Gastrocnemius medialis (tissue), 4 donors: Measurements from ENCODE around the gene CNPPD1. TPM values are rescaled to one million over a fixed set of nuclear protein-coding genes. Genes with fewer than 3 reads are reported as not detected.

Experiments used
- ATAC-seq, 2 donors: fragments of 150-250 bp; one replicate each; pipeline ENCODE4 v1.9.1; 2016
- DNase-seq, 2 donors: peaks; one replicate each; pipeline ENCODE4 v3.0.0-alpha.2; 2019
- H3K27ac ChIP-seq, 4 donors: fragments of 200-600 bp; sonication (generic); 1 replicate in 1 of 4; 2 replicates in 3 of 4; pipeline ENCODE4 v1.5.1; 2016 to 2018; ENCODE audit warnings: mild to moderate bottlenecking in 2 of 4, moderate library complexity in 1 of 4
- H3K27me3 ChIP-seq, 3 donors: fragments of 200-600 bp; sonication (generic) in 2 of 3; 1 replicate in 1 of 3; 2 replicates in 2 of 3; pipeline versions ENCODE4 v1.5.1 to v1.6.0; 2016 to 2019; ENCODE audit warnings: mild to moderate bottlenecking in 1 of 3, moderate library complexity in 1 of 3
- H3K36me3 ChIP-seq, 2 donors: fragments of 200-600 bp; sonication (generic) in 1 of 2; one replicate each; pipeline ENCODE4 v1.5.1; 2017 to 2018
- H3K4me1 ChIP-seq, 2 donors: fragments of 200-600 bp; sonication (generic) in 1 of 2; one replicate each; pipeline ENCODE4 v1.5.1; 2016 to 2017; ENCODE audit warnings: mild to moderate bottlenecking in 2 of 2
- H3K4me3 ChIP-seq, 4 donors: fragments of 200-600 bp; sonication (generic) in 3 of 4; 1 replicate in 1 of 4; 2 replicates in 3 of 4; pipeline ENCODE4 v1.5.1; 2016 to 2019; ENCODE audit warnings: mild to moderate bottlenecking in 2 of 4
- H3K9me3 ChIP-seq, 3 donors: fragments of 200-600 bp; sonication (generic) in 2 of 3; 1 replicate in 1 of 3; 2 replicates in 2 of 3; pipeline ENCODE4 v1.5.1; 2016 to 2019
- POLR2A ChIP-seq, 2 donors: fragments of 450-650 bp; IDR thresholded peaks; one replicate each; pipeline ENCODE4 v1.6.1; 2017; ENCODE audit warnings: antibody characterized with exemption in 2 of 2, mild to moderate bottlenecking in 2 of 2, moderate library complexity in 2 of 2
- in situ Hi-C, 4 donors: fragments of 200-750 bp; cut with MboI; loops; one replicate each; pipeline versions ENCODE4 v1.15.0 to v1.8.0; 2017; ENCODE audit warnings: low sequenced_read_pairs in 4 of 4
- intact Hi-C: fragments of 100-400 bp; cut with DNase I; formaldehyde crosslinking; loops from one replicate; pipeline ENCODE4 v1.15.1; 2023; ENCODE audit warnings: low total_unique reads
- total RNA-seq, 4 donors: library from RNA; depleted of rRNA; stranded (reverse); fragments of >200 nt; gene quantifications; one replicate each; pipeline versions ENCODE4 v1.1.0 to v1.2.3, GENCODE V29; 2016
- TF ChIP-seq, protein P1 (sequence below), 5 experiments: fragments of 450-650 bp in 3 of 5; fragments of 200-600 bp in 2 of 5; sonication (generic) in 2 of 5; IDR thresholded peaks in 4 of 5; conservative IDR thresholded peaks in 1 of 5; 1 replicate in 4 of 5; 2 replicates in 1 of 5; pipeline ENCODE4 v1.5.1; 2016 to 2019; ENCODE audit warnings: antibody characterized with exemption in 5 of 5, mild to moderate bottlenecking in 3 of 5, moderate library complexity in 3 of 5

Gene CNPPD1
- total RNA-seq, 4 donors from 2014 or later = 53.5 to 114 (median 55.9) TPM

DNA sequence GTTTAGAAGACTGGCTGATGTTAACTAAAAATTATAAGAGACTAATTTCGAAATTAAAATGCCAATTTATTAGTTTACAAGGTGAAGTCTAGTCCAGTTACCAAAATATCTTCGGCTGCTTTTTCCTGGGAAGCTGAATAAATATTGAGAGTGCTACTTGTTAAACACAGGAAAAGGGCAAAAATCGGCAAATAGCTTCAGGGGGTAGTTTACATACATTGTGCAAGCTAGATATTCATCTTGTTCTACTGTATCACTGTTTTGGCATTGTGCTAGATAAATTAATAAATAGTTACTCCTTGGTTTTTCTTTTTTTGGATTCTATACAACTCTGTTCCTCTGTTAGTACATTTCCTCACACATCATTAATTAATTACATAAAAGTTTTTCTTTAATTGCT, 45.4 kb downstream of the CNPPD1 start:
- Histone ChIP-seq H3K9me3 (no peaks in the 10 kb centered on the region), H3K4me1 (no peaks in the 10 kb centered on the region), H3K27ac (no peak overlapping the region), H3K27me3 (no peaks in the 10 kb centered on the region), H3K36me3 (no peaks in the 10 kb centered on the region), H3K4me3 (no peak overlapping the region)
- in situ Hi-C loops (no loop called here), intact Hi-C loops (no loop called here)
- no peak for ATAC-seq
- TF ChIP-seq, protein P1, sequence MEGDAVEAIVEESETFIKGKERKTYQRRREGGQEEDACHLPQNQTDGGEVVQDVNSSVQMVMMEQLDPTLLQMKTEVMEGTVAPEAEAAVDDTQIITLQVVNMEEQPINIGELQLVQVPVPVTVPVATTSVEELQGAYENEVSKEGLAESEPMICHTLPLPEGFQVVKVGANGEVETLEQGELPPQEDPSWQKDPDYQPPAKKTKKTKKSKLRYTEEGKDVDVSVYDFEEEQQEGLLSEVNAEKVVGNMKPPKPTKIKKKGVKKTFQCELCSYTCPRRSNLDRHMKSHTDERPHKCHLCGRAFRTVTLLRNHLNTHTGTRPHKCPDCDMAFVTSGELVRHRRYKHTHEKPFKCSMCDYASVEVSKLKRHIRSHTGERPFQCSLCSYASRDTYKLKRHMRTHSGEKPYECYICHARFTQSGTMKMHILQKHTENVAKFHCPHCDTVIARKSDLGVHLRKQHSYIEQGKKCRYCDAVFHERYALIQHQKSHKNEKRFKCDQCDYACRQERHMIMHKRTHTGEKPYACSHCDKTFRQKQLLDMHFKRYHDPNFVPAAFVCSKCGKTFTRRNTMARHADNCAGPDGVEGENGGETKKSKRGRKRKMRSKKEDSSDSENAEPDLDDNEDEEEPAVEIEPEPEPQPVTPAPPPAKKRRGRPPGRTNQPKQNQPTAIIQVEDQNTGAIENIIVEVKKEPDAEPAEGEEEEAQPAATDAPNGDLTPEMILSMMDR (IDR thresholded peaks at IDR 0.05 in 4 of 5, conservative IDR thresholded peaks at IDR 0.05 in 1 of 5) = no peak
- no peak for TF ChIP-seq POLR2A (IDR thresholded peaks at IDR 0.05)
- DNase-seq = no peak

DNA sequence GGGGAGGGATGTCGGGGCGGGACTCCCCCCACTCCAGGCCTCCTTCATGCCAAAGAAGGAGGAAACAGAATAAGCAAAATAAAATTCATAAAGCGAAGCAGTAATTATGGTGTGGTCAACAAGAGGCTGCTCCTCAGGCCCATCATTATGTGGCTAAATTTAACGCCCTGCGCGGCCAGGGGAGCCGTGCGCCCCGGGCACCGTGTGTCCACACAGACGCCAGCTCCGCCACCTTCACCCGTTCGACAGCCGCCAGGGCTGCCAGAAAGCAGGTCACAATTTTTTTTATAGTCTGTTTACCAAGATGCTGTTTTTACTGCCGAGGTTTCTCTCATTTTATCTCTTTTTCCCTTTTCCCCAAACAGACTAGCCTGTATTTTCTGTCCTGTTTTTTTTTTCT, 47.1 kb downstream of the CNPPD1 start:
- ATAC-seq = no peak
- TF ChIP-seq, protein P1 (IDR thresholded peaks at IDR 0.05 in 4 of 5, conservative IDR thresholded peaks at IDR 0.05 in 1 of 5) = no peak
- no peak for TF ChIP-seq POLR2A (IDR thresholded peaks at IDR 0.05)
- Histone ChIP-seq H3K27me3 (no peaks in the 10 kb centered on the region), H3K27ac (no peak overlapping the region), H3K9me3 (no peaks in the 10 kb centered on the region), H3K36me3 (no peaks in the 10 kb centered on the region), H3K4me3 (no peak overlapping the region), H3K4me1 (peaks cover 0 to 2% of the 10 kb centered on the region in 2 donors)
- no peak for DNase-seq
- intact Hi-C loops (no loop called here), in situ Hi-C loops (loop anchor here in 1 of 4 donors (10.0 kb wide), 1 partner anchor 65 kb away; the partner anchor contains the start of gene IHH)

DNA sequence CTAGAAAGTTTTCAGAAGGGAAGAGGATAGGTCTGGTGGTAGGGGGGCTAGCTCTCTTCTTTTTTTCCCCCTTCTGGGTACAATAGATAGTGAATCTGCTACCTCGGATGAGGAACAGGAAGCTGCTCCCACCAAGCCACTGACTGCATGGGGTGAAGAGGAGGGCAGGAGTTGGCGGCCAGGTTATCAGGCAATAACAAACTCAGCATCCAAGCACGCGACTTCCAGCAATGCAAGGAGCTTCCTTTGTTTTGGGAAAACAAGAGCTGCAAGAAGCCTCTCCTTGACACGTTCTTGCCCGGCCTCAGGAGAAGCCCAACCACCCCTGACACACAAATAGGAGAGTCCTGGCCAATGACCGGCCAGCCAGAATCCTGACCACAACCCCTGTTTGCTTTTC, 48.3 kb downstream of the CNPPD1 start:
- intact Hi-C loops = no loop called here
- DNase-seq (no peak), ATAC-seq (no peak)
- TF ChIP-seq POLR2A (IDR thresholded peaks at IDR 0.05) = no peak
- TF ChIP-seq, protein P1 (IDR thresholded peaks at IDR 0.05 in 4 of 5, conservative IDR thresholded peaks at IDR 0.05 in 1 of 5) = no peak
- Histone ChIP-seq H3K27me3 (no peaks in the 10 kb centered on the region), H3K27ac (no peak overlapping the region), H3K4me1 (peaks cover 0 to 2% of the 10 kb centered on the region in 2 donors), H3K9me3 (no peaks in the 10 kb centered on the region), H3K36me3 (no peaks in the 10 kb centered on the region), H3K4me3 (no peak overlapping the region)
- in situ Hi-C loops = loop anchor here in 1 of 4 donors (10.0 kb wide), 1 partner anchor 64 kb away; the partner anchor contains the start of gene IHH

DNA sequence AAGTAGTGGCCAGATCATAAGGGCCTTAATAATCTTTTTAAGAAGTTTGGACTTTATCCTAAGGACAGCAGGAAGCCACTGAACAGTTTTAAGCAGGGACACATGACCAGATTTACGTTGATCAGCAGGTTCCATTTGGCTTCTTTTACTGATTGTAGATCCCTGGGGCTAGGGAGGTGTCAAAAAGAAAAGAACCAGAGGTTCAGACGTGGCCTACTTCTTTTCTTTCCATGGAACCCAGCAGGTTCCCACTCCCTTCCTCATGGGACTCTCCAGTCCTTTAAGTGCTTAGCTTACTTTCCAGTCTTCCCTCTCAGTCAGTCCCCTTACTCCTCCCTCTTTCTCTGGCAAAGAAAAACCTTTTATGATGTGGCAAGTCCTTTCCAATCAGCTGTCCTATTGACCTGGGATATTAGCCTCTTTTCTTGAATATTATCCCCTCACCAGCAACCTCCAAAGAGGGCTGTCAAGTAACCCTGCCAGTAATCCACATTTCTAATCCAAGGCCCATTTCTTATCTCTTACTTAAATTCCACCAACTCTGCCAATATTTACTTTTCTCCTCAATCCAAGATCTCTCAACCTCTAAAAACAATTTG, 49.6 kb downstream of the CNPPD1 start:
- Histone ChIP-seq H3K36me3 (no peaks in the 10 kb centered on the region), H3K27me3 (no peaks in the 10 kb centered on the region), H3K27ac (no peak overlapping the region), H3K4me1 (peaks cover 0 to 2% of the 10 kb centered on the region in 2 donors), H3K9me3 (no peaks in the 10 kb centered on the region), H3K4me3 (no peak overlapping the region)
- DNase-seq = no peak
- TF ChIP-seq, protein P1 (IDR thresholded peaks at IDR 0.05 in 4 of 5, conservative IDR thresholded peaks at IDR 0.05 in 1 of 5) = no peak
- TF ChIP-seq POLR2A (IDR thresholded peaks at IDR 0.05) = no peak
- in situ Hi-C loops (loop anchor here in 1 of 4 donors (10.0 kb wide), 1 partner anchor 62 kb away; the partner anchor contains the start of gene IHH), intact Hi-C loops (no loop called here)
- ATAC-seq = no peak
